Fibroblast of the conjunctiva (primary cell): ENCODE measurements around the gene DNAJC12.
"Not testable (repeated sequence)": the region's sequence is repeated elsewhere in the genome, so short reads cannot be mapped to it uniquely, and the experiment has no call there.

ENCODE experiments used
- DNase-seq: peaks from one replicate; pipeline ENCODE4 v3.0.0-alpha.2; 2010; ENCODE audit warnings: low read depth

The DNAJC12 gene

DNA sequence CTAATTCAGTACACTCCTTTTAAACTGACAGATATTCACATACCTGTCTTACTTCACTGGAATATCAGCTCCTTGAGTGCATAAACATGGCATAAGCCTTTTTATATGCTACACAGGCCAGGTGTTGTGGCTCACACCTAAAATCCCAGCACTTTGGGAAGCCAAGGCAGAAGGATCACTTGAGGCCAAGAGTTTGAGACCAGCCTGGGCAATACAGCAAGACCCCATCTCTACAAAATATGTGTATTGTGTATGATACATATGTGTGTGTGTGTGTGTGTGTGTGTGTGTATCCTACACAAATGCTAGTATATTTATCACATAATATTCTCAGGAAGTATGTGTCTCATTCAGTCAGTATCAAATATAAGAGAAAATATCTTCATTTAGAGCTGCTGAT is 45.3 kb downstream of the DNAJC12 start:
- no peak for DNase-seq

DNA sequence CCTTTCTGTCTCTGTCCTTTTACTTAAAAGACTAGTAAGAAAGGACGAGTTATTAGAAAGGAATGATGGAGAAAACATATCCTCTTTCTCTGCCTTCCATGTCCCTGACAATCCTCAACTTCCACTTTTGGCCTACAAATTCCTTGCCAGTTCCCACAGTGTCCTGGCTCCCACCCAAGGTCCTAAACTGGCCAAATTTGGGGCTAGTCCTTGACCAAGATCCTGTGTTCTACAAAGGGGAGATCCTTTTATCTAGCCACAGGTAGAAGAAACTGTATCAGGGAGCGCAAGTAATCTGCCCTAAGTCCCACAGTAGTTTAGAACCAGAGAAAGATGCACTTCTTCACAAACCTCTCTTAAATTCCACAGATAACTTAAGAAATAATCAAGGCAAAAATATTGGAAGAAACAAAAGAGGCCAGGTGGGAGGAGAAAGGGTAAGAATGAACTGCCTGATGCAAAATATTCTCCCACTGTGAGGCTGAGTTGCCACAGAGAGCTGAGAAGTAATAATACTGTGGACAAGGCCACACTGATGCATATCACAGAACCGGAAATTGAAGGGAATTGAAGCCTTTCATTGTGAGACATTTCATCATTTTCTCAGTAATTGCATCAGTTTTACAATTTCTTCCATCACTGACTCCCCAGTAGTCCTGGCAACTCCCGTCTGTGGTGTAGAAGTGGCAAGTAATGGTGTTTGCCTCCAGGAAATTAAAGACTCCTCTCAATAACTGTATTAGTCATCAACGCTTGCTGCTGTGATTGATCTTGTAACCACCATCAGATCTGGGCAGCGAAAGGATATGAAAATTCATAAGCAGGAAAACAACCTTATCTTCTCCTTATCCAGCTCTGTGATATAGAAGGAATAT is 47.2 kb downstream of the DNAJC12 start:
- peak; percentile 77 for DNase-seq

DNA sequence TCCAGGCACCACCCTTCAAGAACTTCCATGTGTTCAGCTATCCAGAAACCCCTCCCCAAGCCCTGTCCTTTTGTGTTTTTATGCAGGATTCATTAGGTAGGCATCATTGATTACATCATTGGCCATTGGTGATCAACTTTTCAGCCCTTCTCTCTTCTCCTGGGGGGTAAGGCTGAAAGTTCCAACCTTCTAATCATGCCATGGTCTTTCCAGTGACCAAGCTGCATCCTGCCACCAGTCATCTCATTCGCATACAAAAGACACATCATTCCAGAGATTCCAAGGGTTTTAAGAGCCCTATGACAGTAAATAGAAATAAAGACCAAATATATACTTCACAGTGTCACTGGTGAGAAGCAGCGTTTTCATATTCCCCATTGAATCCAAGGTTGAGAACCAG is 48.2 kb downstream of the DNAJC12 start:
- DNase-seq: no peak

DNA sequence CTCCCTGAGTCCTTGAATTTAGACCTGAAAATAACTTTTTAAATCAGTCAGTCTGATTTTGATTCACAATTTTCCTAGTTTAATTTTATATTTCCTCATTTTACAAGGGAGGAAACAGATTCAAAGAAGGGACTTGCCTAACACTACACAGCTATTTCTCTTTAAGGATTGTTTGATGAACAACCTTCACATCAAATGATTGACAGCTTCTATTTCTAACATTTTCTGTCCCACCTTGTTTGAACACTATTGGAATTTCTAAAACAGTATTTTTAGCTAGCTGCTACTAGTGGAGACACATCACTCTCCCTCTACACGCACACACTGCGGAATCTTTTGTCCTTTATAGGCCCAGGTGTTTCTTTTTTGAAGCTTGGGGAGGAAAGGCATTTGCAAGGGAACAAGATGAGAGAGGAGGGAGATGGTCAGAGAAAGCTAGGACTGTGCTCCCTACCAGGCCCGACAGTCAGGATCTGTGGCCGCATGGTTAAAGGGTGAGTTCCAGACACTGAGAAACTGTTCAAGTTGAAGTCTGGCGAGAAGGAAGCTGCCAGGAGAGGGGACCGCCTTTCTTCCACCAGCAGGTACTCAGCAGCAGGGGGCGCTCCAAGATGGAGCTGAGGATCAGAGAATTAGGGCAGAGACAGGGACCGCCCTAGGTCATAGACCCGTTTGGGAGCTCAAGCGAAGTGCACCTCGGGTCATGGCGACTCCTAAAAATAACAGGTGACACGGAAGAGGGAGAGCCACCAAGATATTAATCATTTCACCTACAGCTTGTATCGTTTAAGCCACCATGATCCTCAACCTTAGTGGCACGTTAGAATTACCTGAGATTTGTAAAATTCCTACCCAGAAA is 49.7 kb downstream of the DNAJC12 start:
- no peak for DNase-seq

DNA sequence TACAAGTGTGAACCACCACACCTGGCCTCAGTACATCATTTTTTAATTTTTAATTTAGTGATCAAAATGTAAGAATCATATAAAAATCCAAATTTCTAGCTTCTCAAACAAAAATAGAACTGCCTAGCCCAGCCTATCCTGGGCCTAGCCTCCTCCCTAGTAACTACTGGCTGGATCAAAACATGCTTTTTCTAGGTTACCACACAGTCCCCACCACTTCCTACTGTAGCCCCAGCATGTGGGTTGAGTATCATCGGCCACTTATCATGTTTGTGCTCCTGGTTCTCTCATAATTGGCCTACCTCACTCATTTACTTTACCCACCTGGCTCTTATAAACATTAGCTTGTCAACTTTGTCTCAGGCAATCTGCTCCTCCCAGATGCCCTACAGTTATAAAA is 52.9 kb downstream of the DNAJC12 start:
- DNase-seq: no peak

DNA sequence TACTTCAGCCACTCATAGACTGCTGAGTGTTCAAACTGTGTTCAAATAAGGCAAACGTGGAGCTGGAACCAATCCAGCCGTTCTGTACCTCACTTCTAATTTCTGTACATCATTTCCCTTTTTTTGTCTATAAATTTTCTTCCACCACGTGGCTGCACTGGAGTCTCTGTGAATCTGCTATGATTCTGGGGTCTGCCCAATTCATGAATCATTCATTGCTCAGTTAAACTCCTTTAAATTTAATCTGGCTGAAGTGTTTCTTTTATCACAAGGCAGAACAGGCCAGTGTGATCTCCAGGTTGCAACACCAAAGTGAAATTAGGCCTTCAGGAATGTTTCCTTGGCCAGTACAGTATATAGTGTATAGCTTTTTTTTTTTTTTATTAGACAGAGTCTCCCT is 53.5 kb downstream of the DNAJC12 start:
- DNase-seq: no peak

DNA sequence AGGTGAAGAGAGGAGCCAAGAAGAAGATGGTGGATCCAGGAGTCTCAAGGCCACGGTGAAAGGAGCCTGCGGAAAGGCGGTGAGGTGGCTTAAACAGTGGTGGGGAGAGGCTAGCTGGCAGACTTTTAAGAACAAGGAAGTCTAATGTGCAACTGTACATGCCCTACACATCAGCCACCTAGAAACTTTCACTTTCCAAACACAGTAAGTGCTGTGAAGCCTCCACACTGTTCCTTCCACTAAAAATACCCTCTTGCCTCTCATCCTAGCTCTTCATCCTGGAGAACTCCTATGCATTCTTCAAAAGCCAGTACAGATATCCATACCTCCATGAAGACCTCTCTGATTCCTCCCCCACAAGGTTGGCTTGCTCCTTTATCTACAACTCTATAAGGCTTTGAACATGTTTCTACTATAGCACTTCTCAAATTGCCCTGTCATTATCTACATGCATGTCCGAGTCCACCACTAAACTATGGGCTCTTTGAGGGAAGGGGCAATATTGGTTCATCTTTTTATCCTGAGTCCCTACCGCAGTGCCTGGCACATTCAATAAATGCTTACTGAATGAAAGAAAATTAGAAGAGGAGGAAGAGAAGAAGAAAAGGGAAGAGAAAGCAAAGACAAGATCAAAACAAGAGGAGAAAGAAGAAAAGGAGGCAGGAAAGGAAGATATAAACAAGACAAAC is 54.2 kb downstream of the DNAJC12 start:
- no peak for DNase-seq

DNA sequence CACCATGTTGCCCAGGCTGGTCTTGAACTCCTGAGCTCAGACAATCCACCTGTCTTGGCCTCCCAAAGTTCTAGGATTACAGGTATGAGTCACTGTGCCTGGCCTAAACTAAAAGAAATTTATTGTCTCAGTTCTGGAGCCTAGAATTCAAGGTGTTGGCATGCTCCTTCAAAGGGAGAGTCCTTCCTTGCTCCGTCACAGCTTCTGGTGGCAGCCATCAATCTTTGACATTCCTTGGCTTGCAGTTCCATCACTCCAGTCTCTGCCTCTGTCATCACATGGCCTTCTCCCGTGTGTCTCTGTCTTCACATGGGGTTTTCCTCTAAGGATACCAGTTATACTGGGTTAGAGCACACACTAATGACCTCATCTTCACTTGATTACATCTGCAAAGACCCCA is 55.5 kb downstream of the DNAJC12 start:
- DNase-seq: no peak

DNA sequence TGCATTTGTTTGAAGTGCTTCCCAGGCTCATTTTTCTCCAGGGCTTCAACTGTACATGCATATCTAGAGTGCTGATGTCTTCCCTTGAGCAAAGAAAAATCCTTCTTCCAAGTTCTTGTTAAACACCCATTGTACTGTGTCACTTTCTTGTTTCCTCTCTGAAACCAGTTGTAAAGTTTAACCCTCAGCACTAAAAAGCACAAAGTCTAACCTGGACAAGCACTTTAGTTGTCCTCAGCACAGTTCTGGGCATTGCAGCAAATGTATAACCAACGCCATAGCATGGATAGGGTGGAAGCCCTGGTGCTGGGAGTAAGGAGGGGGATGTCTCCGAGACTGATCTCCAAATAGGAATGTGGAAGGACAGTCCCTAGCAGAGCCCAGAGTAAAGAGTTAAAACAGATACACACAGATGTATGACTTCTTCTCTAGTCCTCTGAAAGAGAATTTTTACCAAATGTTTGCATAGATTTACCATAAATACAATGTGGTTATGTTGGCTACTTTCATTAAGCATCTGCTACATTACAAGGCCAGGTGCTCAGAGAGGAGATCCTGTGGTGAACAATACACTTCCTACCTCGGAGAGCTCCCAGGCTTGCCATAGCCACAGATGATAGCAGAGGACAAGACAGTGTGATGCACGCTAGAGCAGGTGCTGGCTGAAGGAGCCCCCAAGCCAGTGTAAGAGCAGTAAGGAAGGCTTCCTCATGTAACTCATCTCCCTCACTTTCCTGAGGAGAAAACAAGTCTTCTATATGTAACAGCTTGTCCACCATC is 57.0 kb downstream of the DNAJC12 start:
- DNase-seq: no peak

DNA sequence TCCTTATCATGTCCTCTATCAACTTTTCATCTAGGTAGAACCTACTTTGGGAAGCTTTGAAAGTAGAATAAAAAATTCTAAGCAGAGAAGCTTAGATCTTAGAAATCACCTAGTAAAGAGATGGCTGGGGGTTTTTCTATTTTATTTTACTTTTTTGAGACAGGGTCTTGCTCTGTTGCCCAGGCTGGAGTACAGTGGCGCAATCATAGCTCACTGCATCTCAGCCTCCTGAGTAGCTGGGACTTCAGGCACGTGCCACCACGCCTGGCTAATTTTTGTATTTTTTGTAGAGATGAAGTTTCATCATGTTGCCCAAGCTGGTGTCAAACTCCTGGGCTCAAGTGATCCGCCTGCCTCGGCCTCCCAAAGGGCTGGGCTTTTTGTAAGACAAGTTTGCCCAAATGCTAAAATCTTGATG is 57.8 kb downstream of the DNAJC12 start:
- not testable (repeated sequence) for DNase-seq

DNA sequence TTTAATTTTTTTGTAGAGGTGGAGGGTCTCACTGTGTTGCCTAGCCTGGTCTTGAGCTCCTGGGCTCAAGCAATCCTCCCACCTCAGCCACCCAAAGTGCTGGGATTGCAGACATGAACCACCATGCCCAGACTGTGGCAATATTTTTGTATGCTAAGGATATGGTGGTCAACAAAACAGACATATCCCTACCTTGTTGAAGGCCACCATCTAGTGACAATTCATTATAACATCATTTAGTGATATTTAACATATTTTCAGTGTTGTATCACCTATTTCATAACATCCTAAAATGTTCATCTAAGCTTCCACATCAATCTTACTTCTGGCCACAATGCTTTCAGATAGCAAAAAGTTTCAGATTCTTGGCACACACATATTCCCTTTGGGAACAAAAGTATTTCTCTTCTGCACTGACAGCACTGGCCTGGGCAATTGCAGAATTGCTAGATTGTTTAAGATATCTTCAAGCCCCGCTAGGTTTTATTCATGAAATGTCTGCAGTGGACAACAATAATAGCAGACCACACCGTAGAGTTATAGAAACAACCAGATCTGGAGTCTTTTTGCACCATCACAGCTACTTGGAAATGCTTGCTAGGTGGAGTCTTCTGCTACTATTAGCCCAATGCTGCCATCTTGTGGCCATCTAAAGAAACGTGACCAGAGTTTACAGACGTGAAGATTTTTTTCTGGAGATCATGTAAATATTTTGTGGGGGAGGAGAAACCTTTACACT is 58.4 kb downstream of the DNAJC12 start:
- peak; percentile 86 for DNase-seq

DNA sequence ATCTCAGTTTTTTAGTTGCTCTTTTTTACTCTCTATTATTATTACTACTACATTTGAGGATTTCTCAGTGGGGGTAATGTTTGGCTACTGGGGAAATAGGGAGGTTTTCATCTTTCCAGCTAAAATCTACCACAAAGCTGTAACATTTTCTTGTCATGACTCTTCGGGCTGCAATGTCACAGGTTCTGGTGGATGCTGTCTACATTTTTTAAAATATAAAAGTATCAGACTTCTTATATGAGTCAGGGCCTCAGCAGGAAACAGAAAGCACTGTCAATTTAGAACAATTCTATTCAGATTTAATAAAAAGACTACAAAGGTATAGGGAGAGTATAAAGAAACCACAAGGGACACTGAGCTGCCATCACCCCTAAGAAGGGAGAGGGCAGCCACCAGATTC is 61.6 kb downstream of the DNAJC12 start:
- no peak for DNase-seq

DNA sequence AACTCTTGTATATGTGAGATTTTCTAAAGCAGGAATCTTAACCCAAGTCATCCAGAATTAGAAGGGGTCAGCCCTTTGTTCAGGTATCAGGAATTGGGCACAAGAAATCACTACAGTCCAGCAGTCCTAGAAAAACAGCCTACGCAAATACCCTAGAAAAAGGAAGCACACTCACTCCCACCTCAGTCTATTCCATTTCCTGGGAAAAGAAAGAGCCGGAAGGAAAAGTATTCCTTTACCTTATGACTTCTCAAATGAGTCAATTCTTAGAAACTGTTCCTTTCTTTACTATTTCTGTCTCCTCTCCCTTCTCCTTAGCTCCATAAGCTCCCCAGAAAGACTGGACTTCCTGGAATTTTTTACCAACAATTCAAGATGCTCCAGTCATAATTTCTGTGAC is 62.7 kb downstream of the DNAJC12 start:
- no peak for DNase-seq

DNA sequence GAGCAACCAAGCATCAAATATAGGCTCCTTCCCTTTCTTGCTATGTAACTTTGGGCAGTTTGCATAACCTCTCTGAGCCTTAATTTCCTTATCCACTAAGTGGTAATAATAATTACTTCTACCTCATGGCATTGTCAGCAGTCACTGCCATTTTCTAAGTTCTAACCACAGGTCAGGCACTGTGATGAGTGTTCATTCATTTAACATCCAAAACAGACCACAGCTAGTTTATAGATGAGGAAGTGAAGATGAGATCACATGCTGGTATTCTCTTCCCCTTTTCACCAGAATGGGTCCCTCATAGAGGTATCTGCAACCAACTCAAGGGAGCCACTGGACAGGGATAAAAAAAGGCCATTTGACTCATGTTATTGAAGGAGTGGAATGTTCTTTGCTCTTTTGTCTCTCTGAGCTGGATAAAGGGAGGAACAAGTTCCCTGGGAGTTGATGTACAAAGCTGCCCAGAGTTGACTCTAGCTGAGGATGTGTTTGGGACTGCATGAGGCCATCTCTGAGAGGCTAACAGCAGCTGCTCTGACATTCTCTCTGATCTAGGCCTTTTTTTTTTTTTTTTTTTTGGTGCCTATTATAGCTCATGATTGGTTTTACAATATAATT is 65.0 kb downstream of the DNAJC12 start:
- DNase-seq: no peak

DNA sequence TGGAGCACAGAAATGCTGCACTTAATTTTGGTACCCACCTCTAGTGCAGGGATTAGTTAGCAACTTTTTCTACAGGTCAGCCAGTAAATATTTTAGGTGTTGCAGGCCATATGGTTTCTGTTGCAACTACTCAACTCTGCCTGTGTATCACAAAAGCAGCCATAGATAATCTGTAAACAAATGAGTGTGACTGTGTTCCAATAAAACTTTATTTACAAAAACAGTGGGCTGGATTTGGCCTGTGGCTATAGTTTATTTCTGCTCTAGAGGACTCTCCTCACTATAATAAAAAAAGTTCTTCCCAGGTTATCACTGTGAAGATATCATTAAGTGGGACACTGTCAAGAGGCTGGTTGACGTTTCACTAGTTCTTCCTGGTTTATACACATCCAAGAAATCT is 65.8 kb downstream of the DNAJC12 start:
- no peak for DNase-seq

DNA sequence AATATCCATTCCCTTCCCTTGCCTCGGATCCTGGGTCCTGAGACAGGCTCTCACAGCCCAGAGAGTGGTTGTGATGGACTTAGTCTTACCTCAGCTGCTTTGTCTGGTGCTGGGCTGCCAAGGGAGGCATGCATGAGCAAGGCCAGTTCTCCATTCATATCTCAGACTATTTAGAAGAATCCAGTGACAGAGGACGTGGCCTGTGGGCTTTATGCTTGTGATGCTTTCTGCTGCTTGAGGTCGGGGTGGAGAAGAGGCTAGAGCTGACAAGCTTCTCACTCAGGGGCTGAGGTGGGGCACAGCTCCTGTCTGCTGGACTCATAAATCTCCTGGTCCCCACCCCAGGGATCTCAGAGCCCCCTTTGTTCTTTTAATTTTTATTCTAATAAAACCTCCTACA is 66.8 kb downstream of the DNAJC12 start:
- no peak for DNase-seq

DNA sequence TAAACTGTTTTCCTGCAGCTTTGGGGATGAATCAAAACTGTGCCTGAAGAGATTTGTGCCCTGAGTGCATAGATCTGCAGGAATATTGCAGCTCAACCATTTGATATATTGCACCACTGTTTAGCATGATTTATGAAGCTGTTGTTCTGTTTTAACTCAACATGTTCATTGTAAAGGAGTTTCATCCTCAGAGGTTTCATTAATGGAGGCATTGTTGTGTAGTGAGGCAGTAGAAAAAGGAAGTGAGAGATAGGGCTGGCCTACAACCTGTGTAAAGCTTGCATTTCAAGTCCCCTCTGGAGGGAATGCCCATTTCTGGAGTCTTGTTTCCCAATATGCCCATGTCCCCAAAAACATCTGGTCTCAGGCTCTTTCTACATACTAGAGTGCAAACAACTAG is 67.5 kb downstream of the DNAJC12 start:
- no peak for DNase-seq

DNA sequence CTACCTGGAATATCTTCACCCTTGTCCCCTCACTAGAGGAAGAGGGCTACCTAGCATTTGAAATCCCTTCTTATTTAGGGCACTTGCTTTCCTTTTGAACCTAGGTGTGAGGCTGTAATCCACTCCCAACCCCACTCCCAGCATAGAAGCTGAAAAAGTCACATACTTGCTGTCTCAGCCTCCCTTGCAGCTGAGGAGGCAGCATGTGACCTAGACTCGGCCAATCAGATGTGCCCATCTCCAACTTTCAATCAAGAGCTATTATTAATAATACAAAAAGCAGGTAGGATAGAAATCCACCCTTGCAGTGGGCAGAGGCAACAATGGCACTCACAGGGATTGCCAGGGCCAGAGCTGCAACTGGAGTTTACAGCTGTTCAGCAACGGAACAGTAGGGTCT is 70.7 kb downstream of the DNAJC12 start:
- no peak for DNase-seq

DNA sequence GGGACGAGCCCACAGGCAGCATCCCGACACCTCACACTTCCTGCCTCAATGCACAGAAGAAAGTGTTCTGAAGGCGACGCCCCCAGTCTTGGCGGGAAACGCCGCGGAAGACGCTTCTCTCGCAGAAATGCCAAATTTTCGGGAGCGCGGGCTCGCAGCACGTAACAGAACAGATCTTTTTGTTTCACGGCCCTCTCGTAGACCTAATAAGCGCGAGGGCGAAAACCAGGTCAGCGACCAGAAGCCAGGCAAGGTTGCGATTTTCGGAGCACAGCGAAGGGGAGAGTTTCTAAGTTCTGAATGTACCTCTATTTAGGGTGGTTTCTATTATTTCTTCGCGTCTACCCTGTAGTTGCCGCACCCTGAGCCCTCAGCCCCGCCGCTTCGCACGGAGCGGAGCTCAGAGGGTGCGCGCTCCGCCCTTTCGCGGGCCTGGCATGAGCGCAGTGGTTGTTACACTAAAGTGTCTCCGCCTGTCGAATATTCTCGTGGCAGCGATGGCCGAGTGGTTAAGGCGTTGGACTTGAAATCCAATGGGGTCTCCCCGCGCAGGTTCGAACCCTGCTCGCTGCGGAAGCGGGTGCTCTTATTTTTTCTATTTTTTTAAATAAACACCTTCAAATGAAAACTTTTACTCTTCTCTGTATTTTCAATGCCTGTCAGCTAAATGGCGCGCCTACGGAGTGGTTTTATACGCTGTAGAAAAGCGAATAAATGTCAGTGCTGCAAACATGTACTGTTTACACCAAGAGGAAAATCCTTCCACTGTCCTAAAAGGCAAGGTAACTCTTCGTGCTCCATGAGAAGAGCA is 73.8 kb downstream of the DNAJC12 start:
- peak; percentile 91 for DNase-seq

DNA sequence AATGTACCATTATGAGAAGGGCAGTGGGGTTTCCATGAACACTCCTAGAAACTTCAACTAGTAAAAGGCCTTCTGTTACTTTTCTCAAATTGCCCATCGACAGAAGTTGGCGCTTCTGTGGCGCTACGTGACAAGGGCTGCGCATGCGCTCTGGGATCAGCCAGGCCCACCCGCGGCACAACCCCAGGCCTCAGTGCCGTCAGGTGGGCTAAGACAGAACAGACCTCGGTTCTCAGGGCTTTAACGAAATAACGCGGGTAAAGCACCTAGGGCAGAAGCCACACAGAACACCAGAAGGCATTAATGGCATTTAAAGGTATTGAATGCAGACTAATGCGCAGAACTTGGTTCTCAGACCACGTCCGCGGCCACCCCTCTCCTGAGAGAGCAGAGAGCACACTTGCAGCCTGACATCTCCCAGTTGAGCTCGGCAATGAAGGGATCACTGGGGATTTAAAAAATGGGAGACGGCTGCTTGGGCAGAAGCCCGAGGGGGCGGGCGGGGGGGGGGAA is 74.4 kb downstream of the DNAJC12 start:
- no peak for DNase-seq
